CD14-positive monocyte (primary cell): ENCODE data around the gene SLC35F3. TPM values are rescaled to one million over a fixed set of nuclear protein-coding genes. Genes with fewer than 3 reads are reported as not detected.

Source experiments
- DNase-seq, 3 donors: peaks; one replicate each; pipeline ENCODE4 v3.0.0-alpha.2; 2011 to 2022
- H2AFZ ChIP-seq: 2 replicates; pipeline ENCODE4 v1.6.0; 2012; ENCODE audit warnings: mild to moderate bottlenecking, low read depth, low read length, inconsistent platforms; ENCODE audit not compliant: insufficient read depth, poor library complexity, severe bottlenecking
- H3K27ac ChIP-seq, 2 donors: 1 replicate in 1 of 2; 2 replicates in 1 of 2; pipeline ENCODE4 v1.5.1; 2012 to 2013; ENCODE audit warnings: low read length in 2 of 2, control low read depth in 1 of 2, inconsistent platforms in 1 of 2, low read depth in 1 of 2, mild to moderate bottlenecking in 1 of 2
- H3K27me3 ChIP-seq, 2 donors: one replicate each; pipeline versions ENCODE4 v1.6.0 to v1.6.1; 2011 to 2013; ENCODE audit warnings: low read length in 2 of 2; ENCODE audit not compliant: control insufficient read depth in 2 of 2, insufficient read depth in 2 of 2
- H3K36me3 ChIP-seq, 2 donors: replicated peaks in 1 of 2; 1 replicate in 1 of 2; 2 replicates in 1 of 2; pipeline versions ENCODE4 v1.5.1 to v1.6.1; 2012 to 2013; ENCODE audit warnings: low read length in 2 of 2, control low read depth in 1 of 2, inconsistent platforms in 1 of 2, mild to moderate bottlenecking in 1 of 2; ENCODE audit not compliant: insufficient read depth in 2 of 2, control insufficient read depth in 1 of 2
- H3K4me1 ChIP-seq, 2 donors: 1 replicate in 1 of 2; 2 replicates in 1 of 2; pipeline versions ENCODE4 v1.5.1 to v1.6.1; 2012 to 2013; ENCODE audit warnings: low read length in 2 of 2, control low read depth in 1 of 2, inconsistent platforms in 1 of 2, mild to moderate bottlenecking in 1 of 2, moderate library complexity in 1 of 2; ENCODE audit not compliant: insufficient read depth in 2 of 2, control insufficient read depth in 1 of 2
- H3K4me2 ChIP-seq: replicated peaks from 2 replicates; pipeline ENCODE3; 2012; ENCODE audit warnings: low read length, moderate library complexity, mild to moderate bottlenecking; ENCODE audit not compliant: poor library complexity, severe bottlenecking; ENCODE audit errors: extremely low read depth
- H3K4me3 ChIP-seq, 3 experiments: fragments of 200-600 bp in 1 of 3; sonication (generic) in 1 of 3; replicated peaks in 1 of 3; 1 replicate in 2 of 3; 2 replicates in 1 of 3; pipeline ENCODE4 v1.5.1; 2011 to 2013; ENCODE audit warnings: low read length in 3 of 3, mild to moderate bottlenecking in 3 of 3, control low read depth in 2 of 3, low read depth in 2 of 3, inconsistent platforms in 1 of 3, moderate library complexity in 1 of 3
- H3K79me2 ChIP-seq: 2 replicates; pipeline ENCODE4 v1.6.0; 2012; ENCODE audit warnings: mild to moderate bottlenecking, control low read depth, inconsistent platforms, low read length, moderate library complexity; ENCODE audit not compliant: insufficient read depth
- H3K9ac ChIP-seq: 2 replicates; pipeline ENCODE4 v1.6.0; 2017; ENCODE audit warnings: low read length, mild to moderate bottlenecking; ENCODE audit not compliant: insufficient read depth, poor library complexity, severe bottlenecking
- H3K9me3 ChIP-seq, 2 donors: replicated peaks in 1 of 2; 1 replicate in 1 of 2; 2 replicates in 1 of 2; pipeline versions ENCODE4 v1.5.1 to v1.6.1; 2012 to 2013; ENCODE audit warnings: low read length in 2 of 2, control low read depth in 1 of 2; ENCODE audit not compliant: control insufficient read depth in 1 of 2, insufficient read depth in 1 of 2
- H4K20me1 ChIP-seq: 2 replicates; pipeline ENCODE4 v1.6.0; 2012; ENCODE audit warnings: mild to moderate bottlenecking, low read length, control low read depth, moderate library complexity; ENCODE audit not compliant: insufficient read depth
- H3K27ac Mint-ChIP-seq, 7 donors: one replicate each; pipeline ENCODE4 v1.8.0; 2020; ENCODE audit warnings: mild to moderate bottlenecking in 7 of 7, mixed read lengths in 7 of 7, moderate library complexity in 6 of 7, inconsistent platforms in 2 of 7
- H3K27me3 Mint-ChIP-seq, 3 donors: one replicate each; pipeline ENCODE4 v1.8.0; 2021 to 2022; ENCODE audit warnings: low read depth in 3 of 3, mild to moderate bottlenecking in 3 of 3, mixed read lengths in 3 of 3, moderate library complexity in 3 of 3, inconsistent platforms in 1 of 3
- H3K36me3 Mint-ChIP-seq, 2 donors: one replicate each; pipeline ENCODE4 v1.8.0; 2020; ENCODE audit warnings: mixed read lengths in 2 of 2, inconsistent platforms in 1 of 2, mild to moderate bottlenecking in 1 of 2
- H3K4me1 Mint-ChIP-seq: one replicate; pipeline ENCODE4 v1.8.0; 2020; ENCODE audit warnings: mild to moderate bottlenecking, mixed read lengths
- H3K4me3 Mint-ChIP-seq, 2 donors: one replicate each; pipeline ENCODE4 v1.8.0; 2020; ENCODE audit warnings: mild to moderate bottlenecking in 2 of 2, mixed read lengths in 2 of 2, moderate library complexity in 1 of 2
- H3K9me3 Mint-ChIP-seq, 7 donors: one replicate each; pipeline ENCODE4 v1.8.0; 2020 to 2022; ENCODE audit warnings: mixed read lengths in 7 of 7, mild to moderate bottlenecking in 6 of 7, moderate library complexity in 6 of 7, inconsistent platforms in 2 of 7
- WGBS: methylation state at CpG from one replicate; pipeline ENCODE4 v1.1.5; 2013; ENCODE audit warnings: missing lambda C conversion rate; ENCODE audit not compliant: insufficient coverage; 5-methylcytosine and 5-hydroxymethylcytosine counted together
- intact Hi-C, 2 donors: fragments of 100-400 bp; cut with micrococcal nuclease; formaldehyde crosslinking; loops; one replicate each; pipeline versions ENCODE4 v1.15.0 to v1.15.1; 2023
- polyA plus RNA-seq, 3 donors: library from polyadenylated mRNA; depleted of rRNA in 1 of 3; unstranded in 2 of 3; stranded (reverse) in 1 of 3; fragments of 300-500 nt in 2 of 3; fragments of >200 nt in 1 of 3; fragmentation: Illumina TruSeq in 2 of 3; gene quantifications; 1 replicate in 2 of 3; 2 replicates in 1 of 3; pipeline ENCODE4 v1.2.3, GENCODE V29; 2012 to 2021
- TF ChIP-seq, protein P1 (sequence below): fragments of 200-600 bp; IDR thresholded peaks from one replicate; pipeline ENCODE4 v1.8.0; 2022; ENCODE audit warnings: antibody characterized with exemption, mild to moderate bottlenecking

Gene SLC35F3
- polyA plus RNA-seq, 3 donors, result 0.17 to 0.78 TPM; not detected in 1

- Mint-ChIP-seq H3K27ac (no peak overlapping the region), H3K9me3 (peaks cover 0 to 10% (median 5%) of the 10 kb centered on the region in 7 donors), H3K4me3 (no peak overlapping the region), H3K4me1 (peaks cover 32% of the 10 kb centered on the region), H3K36me3 (no peaks in the 10 kb centered on the region), H3K27me3 (peaks cover 0 to 1% (median 0%) of the 10 kb centered on the region in 3 donors)
- peaks cover 0 to 8% of the 10 kb centered on the region in 2 donors for H3K9me3 ChIP-seq
- no peaks in the 10 kb centered on the region for H3K36me3 ChIP-seq
- TF ChIP-seq, protein P1, sequence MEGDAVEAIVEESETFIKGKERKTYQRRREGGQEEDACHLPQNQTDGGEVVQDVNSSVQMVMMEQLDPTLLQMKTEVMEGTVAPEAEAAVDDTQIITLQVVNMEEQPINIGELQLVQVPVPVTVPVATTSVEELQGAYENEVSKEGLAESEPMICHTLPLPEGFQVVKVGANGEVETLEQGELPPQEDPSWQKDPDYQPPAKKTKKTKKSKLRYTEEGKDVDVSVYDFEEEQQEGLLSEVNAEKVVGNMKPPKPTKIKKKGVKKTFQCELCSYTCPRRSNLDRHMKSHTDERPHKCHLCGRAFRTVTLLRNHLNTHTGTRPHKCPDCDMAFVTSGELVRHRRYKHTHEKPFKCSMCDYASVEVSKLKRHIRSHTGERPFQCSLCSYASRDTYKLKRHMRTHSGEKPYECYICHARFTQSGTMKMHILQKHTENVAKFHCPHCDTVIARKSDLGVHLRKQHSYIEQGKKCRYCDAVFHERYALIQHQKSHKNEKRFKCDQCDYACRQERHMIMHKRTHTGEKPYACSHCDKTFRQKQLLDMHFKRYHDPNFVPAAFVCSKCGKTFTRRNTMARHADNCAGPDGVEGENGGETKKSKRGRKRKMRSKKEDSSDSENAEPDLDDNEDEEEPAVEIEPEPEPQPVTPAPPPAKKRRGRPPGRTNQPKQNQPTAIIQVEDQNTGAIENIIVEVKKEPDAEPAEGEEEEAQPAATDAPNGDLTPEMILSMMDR, result no peak
- H3K27ac ChIP-seq, result no peak overlapping the region
- WGBS, result 100% methylated on average over 1 of the region's 1 CpG
- H3K4me2 ChIP-seq, result no peak overlapping the region
- no peak overlapping the region for H3K4me3 ChIP-seq
- H4K20me1 ChIP-seq, result no peaks in the 10 kb centered on the region
- no peaks in the 10 kb centered on the region for H3K27me3 ChIP-seq
- no peak for DNase-seq
- H3K9ac ChIP-seq, result no peak overlapping the region
- H3K4me1 ChIP-seq, result peaks cover 5 to 13% of the 10 kb centered on the region in 2 donors
- H2AFZ ChIP-seq, result peak overlapping the region; percentile 40
- no peaks in the 10 kb centered on the region for H3K79me2 ChIP-seq
- intact Hi-C loops, result no loop called here
Measured at GRCh38 chr1:234093107-234093506, 188.6 kb downstream of the SLC35F3 start.

GRCh38 chr1:234093741-234094140, 189.3 kb downstream of the SLC35F3 start:
- no peak for DNase-seq
- Histone ChIP-seq H3K4me2 (no peak overlapping the region), H3K27ac (no peak overlapping the region), H4K20me1 (no peaks in the 10 kb centered on the region), H2AFZ (peak overlapping the region; percentile 40), H3K4me1 (peaks cover 5 to 13% of the 10 kb centered on the region in 2 donors), H3K9ac (no peak overlapping the region), H3K9me3 (peaks cover 0 to 8% of the 10 kb centered on the region in 2 donors), H3K27me3 (no peaks in the 10 kb centered on the region), H3K36me3 (no peaks in the 10 kb centered on the region), H3K79me2 (no peaks in the 10 kb centered on the region), H3K4me3 (no peak overlapping the region)
- TF ChIP-seq, protein P1, result no peak
- Mint-ChIP-seq H3K27ac (peak overlapping the region in 1 of 7 donors; percentile 16), H3K4me1 (peaks cover 32% of the 10 kb centered on the region), H3K27me3 (peaks cover 0 to 1% (median 0%) of the 10 kb centered on the region in 3 donors), H3K4me3 (no peak overlapping the region), H3K36me3 (no peaks in the 10 kb centered on the region), H3K9me3 (peaks cover 0 to 8% (median 5%) of the 10 kb centered on the region in 7 donors)
- WGBS, result 81% methylated on average over 5 of the region's 5 CpGs
- intact Hi-C loops, result no loop called here
